A673 (cell line): Measurements from ENCODE around the gene LBR.
"Not testable (repeated sequence)": the region's sequence is repeated elsewhere in the genome, so short reads cannot be mapped to it uniquely, and the experiment has no call there.

Source experiments
- EZH2 ChIP-seq: fragments of 200-600 bp; sonication (generic); IDR thresholded peaks from 2 replicates; pipeline ENCODE4 v1.6.1; 2017; ENCODE audit warnings: borderline replicate concordance, low read depth, mild to moderate bottlenecking, mixed read lengths, antibody characterized with exemption, low read length; ENCODE audit not compliant: poor library complexity, severe bottlenecking
- TF ChIP-seq, protein P1 (sequence below): fragments of 300-800, 200-600 bp; sonication (generic); conservative IDR thresholded peaks from 2 replicates; pipeline ENCODE4 v1.5.1; 2017; ENCODE audit warnings: low read depth, mild to moderate bottlenecking, antibody characterized with exemption, low read length, moderate library complexity, mixed read lengths

DNA sequence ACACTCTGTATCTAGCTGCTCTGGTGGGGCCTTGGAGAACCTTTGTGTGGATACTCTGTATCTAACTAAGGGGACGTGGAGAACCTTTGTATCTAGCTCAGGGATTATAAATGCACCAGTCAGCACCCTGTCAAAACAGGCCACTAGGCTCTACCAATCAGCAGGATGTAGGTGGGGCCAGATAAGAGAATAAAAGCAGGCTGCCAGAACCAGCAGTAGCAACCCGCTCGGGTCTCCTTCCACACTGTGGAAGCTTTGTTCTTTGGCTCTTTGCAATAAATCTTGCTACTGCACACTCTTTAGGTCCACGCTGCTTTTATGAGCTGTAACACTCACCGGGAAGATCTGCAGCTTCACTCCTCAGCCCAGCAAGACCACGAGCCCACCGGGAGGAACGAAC lies 45.4 kb upstream of the LBR start:
- TF ChIP-seq, protein P1, sequence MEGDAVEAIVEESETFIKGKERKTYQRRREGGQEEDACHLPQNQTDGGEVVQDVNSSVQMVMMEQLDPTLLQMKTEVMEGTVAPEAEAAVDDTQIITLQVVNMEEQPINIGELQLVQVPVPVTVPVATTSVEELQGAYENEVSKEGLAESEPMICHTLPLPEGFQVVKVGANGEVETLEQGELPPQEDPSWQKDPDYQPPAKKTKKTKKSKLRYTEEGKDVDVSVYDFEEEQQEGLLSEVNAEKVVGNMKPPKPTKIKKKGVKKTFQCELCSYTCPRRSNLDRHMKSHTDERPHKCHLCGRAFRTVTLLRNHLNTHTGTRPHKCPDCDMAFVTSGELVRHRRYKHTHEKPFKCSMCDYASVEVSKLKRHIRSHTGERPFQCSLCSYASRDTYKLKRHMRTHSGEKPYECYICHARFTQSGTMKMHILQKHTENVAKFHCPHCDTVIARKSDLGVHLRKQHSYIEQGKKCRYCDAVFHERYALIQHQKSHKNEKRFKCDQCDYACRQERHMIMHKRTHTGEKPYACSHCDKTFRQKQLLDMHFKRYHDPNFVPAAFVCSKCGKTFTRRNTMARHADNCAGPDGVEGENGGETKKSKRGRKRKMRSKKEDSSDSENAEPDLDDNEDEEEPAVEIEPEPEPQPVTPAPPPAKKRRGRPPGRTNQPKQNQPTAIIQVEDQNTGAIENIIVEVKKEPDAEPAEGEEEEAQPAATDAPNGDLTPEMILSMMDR, result not testable (repeated sequence)
- TF ChIP-seq EZH2, result not testable (repeated sequence)
